Measurements from ENCODE around the gene CCR7. TPM values are rescaled to one million over a fixed set of nuclear protein-coding genes. Genes with fewer than 3 reads are reported as not detected.

Gene CCR7
- total and polyA plus RNA-seq, 2 of the 13 experiments (the other 11 are each of a cell fraction or from before 2014, with no cell fraction given): 0.04 to 0.53 TPM

DNA sequence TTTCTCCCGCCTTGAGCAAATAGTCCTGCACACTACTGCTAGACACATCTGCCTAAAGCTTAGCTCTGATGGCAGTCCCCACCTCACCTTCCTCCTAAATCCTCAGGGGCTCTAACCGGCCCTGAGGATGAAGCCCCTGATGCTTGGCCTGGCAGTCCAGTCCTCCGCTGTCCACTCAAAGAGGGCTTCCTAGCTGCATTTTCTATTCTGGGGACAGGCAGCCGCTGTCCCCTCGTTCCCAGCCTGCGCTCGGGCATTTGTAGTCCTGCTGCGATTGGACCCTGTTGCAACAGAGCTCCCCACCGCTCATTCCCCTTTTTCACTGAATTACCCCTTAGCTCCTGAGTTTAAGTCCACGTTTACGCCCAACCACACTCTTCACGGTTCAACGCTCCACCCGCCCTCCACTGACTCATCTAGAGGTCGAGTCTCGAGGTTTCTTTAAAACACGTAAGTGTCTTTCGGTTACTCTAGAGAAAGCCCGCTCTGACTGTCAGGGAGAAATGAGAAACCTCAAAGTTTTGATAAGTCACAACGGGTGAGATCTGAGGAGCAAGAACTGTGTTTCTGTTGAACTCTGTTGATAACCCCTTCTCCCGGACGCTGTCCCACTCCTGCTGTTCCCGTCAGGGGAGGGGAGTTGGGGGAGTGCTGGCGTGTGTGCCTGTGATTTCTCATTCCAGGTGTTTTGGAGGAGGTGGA, 4.5 kb downstream of the CCR7 start (continued):
- TF ChIP-seq, protein P1, sequence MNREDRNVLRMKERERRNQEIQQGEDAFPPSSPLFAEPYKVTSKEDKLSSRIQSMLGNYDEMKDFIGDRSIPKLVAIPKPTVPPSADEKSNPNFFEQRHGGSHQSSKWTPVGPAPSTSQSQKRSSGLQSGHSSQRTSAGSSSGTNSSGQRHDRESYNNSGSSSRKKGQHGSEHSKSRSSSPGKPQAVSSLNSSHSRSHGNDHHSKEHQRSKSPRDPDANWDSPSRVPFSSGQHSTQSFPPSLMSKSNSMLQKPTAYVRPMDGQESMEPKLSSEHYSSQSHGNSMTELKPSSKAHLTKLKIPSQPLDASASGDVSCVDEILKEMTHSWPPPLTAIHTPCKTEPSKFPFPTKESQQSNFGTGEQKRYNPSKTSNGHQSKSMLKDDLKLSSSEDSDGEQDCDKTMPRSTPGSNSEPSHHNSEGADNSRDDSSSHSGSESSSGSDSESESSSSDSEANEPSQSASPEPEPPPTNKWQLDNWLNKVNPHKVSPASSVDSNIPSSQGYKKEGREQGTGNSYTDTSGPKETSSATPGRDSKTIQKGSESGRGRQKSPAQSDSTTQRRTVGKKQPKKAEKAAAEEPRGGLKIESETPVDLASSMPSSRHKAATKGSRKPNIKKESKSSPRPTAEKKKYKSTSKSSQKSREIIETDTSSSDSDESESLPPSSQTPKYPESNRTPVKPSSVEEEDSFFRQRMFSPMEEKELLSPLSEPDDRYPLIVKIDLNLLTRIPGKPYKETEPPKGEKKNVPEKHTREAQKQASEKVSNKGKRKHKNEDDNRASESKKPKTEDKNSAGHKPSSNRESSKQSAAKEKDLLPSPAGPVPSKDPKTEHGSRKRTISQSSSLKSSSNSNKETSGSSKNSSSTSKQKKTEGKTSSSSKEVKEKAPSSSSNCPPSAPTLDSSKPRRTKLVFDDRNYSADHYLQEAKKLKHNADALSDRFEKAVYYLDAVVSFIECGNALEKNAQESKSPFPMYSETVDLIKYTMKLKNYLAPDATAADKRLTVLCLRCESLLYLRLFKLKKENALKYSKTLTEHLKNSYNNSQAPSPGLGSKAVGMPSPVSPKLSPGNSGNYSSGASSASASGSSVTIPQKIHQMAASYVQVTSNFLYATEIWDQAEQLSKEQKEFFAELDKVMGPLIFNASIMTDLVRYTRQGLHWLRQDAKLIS (CRISPR knock-in tag; IDR thresholded peaks at IDR 0.05): peak; percentile 20; the same call in 1 of the 2 replicates
- TF ChIP-seq CHD2 (IDR thresholded peaks at IDR 0.05; ENCODE audit: low read depth, low read length): no peak
- TF ChIP-seq ZMYM2 (CRISPR knock-in tag; IDR thresholded peaks at IDR 0.05): no peak
- peak; percentile 24; the same call in 1 of the 2 replicates for TF ChIP-seq PHF8 (CRISPR knock-in tag; IDR thresholded peaks at IDR 0.05)
- no peak for TF ChIP-seq WIZ (CRISPR knock-in tag; IDR thresholded peaks at IDR 0.05)
- TF ChIP-seq, protein P2, sequence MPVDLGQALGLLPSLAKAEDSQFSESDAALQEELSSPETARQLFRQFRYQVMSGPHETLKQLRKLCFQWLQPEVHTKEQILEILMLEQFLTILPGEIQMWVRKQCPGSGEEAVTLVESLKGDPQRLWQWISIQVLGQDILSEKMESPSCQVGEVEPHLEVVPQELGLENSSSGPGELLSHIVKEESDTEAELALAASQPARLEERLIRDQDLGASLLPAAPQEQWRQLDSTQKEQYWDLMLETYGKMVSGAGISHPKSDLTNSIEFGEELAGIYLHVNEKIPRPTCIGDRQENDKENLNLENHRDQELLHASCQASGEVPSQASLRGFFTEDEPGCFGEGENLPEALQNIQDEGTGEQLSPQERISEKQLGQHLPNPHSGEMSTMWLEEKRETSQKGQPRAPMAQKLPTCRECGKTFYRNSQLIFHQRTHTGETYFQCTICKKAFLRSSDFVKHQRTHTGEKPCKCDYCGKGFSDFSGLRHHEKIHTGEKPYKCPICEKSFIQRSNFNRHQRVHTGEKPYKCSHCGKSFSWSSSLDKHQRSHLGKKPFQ (CRISPR knock-in tag; IDR thresholded peaks at IDR 0.05; ENCODE audit: insufficient replicate concordance): no peak
- no peak for TF ChIP-seq BRCA1 (CRISPR knock-in tag; IDR thresholded peaks at IDR 0.05)
- 0 out of 2 replicates have a peak, but pooled peaks have one; percentile 60 for TF ChIP-seq AKAP8 (CRISPR knock-in tag; IDR thresholded peaks at IDR 0.05)
- TF ChIP-seq, protein P3, sequence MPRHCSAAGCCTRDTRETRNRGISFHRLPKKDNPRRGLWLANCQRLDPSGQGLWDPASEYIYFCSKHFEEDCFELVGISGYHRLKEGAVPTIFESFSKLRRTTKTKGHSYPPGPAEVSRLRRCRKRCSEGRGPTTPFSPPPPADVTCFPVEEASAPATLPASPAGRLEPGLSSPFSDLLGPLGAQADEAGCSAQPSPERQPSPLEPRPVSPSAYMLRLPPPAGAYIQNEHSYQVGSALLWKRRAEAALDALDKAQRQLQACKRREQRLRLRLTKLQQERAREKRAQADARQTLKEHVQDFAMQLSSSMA (CRISPR knock-in tag; IDR thresholded peaks at IDR 0.05): no peak
- TF ChIP-seq HNF4G (IDR thresholded peaks at IDR 0.05; ENCODE audit: borderline replicate concordance, low read depth, low read length): no peak
- no peak for TF ChIP-seq HNF4G (CRISPR knock-in tag; IDR thresholded peaks at IDR 0.05; ENCODE audit: borderline replicate concordance, low read depth)
- no peak for TF ChIP-seq ZBTB20 (CRISPR knock-in tag; IDR thresholded peaks at IDR 0.05; ENCODE audit: borderline replicate concordance, low read depth)
- 0 out of 2 replicates have a peak, but pooled peaks have one; percentile 74 for TF ChIP-seq KLF13 (CRISPR knock-in tag; IDR thresholded peaks at IDR 0.05)
- TF ChIP-seq HDAC1 (CRISPR knock-in tag; IDR thresholded peaks at IDR 0.05): no peak
- TF ChIP-seq MED13 (CRISPR knock-in tag; IDR thresholded peaks at IDR 0.05): no peak
- TF ChIP-seq ZFYVE20 (CRISPR knock-in tag; IDR thresholded peaks at IDR 0.05; ENCODE audit: borderline replicate concordance, low read depth): no peak
- no peak; the same call in 1 of the 2 replicates for TF ChIP-seq TMF1 (CRISPR knock-in tag; IDR thresholded peaks at IDR 0.05; ENCODE audit: low read depth)
- TF ChIP-seq, protein P4, sequence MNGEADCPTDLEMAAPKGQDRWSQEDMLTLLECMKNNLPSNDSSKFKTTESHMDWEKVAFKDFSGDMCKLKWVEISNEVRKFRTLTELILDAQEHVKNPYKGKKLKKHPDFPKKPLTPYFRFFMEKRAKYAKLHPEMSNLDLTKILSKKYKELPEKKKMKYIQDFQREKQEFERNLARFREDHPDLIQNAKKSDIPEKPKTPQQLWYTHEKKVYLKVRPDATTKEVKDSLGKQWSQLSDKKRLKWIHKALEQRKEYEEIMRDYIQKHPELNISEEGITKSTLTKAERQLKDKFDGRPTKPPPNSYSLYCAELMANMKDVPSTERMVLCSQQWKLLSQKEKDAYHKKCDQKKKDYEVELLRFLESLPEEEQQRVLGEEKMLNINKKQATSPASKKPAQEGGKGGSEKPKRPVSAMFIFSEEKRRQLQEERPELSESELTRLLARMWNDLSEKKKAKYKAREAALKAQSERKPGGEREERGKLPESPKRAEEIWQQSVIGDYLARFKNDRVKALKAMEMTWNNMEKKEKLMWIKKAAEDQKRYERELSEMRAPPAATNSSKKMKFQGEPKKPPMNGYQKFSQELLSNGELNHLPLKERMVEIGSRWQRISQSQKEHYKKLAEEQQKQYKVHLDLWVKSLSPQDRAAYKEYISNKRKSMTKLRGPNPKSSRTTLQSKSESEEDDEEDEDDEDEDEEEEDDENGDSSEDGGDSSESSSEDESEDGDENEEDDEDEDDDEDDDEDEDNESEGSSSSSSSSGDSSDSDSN (CRISPR knock-in tag; IDR thresholded peaks at IDR 0.05): peak; percentile 49; the same call in 1 of the 2 replicates
- no peak for TF ChIP-seq GABPA (IDR thresholded peaks at IDR 0.05; ENCODE audit: low read depth, low read length)
- no peak for TF ChIP-seq GABPA (CRISPR knock-in tag; IDR thresholded peaks at IDR 0.05; ENCODE audit: low read depth)
- no peak for TF ChIP-seq TBX2 (CRISPR knock-in tag; IDR thresholded peaks at IDR 0.05; ENCODE audit: borderline replicate concordance)
- no peak for TF ChIP-seq NCOR1 (IDR thresholded peaks at IDR 0.05; ENCODE audit: borderline replicate concordance, low read length)
